Mesothelial cell of epicardium (in vitro differentiated cells): ENCODE measurements around the gene FAF2. TPM values are rescaled to one million over a fixed set of nuclear protein-coding genes. Genes with fewer than 3 reads are reported as not detected.

Source experiments
- DNase-seq, 2 experiments: peaks; one replicate each; pipeline ENCODE4 v3.0.0; 2021; ENCODE audit warnings: low spot score in 2 of 2; ENCODE audit not compliant: unreplicated experiment in 2 of 2
- H3K27ac Mint-ChIP-seq: 2 replicates; pipeline ENCODE4 v1.8.0; 2021; ENCODE audit warnings: mixed read lengths
- H3K27me3 Mint-ChIP-seq: 2 replicates; pipeline ENCODE4 v1.8.0; 2021; ENCODE audit warnings: low read depth, mixed read lengths
- H3K36me3 Mint-ChIP-seq: 2 replicates; pipeline ENCODE4 v1.8.0; 2021; ENCODE audit warnings: mixed read lengths
- H3K4me1 Mint-ChIP-seq: 2 replicates; pipeline ENCODE4 v1.8.0; 2021; ENCODE audit warnings: mixed read lengths
- H3K4me3 Mint-ChIP-seq: 2 replicates; pipeline ENCODE4 v1.8.0; 2021; ENCODE audit warnings: mild to moderate bottlenecking, moderate library complexity, mixed read lengths
- H3K9me3 Mint-ChIP-seq: 2 replicates; pipeline ENCODE4 v1.8.0; 2021; ENCODE audit warnings: mixed read lengths
- CTCF ChIP-seq: fragments of 200-600 bp; sonication (generic); IDR thresholded peaks from one replicate; pipeline ENCODE4 v1.5.0; 2021; ENCODE audit warnings: antibody characterized with exemption; ENCODE audit not compliant: unreplicated experiment
- total RNA-seq: library from RNA; stranded (reverse); gene quantifications from 3 replicates; pipeline ENCODE4 v1.2.1, GENCODE V29; 2021

FAF2 gene
- total RNA-seq, 1 donor from 2014 or later: 52.7 TPM

DNA sequence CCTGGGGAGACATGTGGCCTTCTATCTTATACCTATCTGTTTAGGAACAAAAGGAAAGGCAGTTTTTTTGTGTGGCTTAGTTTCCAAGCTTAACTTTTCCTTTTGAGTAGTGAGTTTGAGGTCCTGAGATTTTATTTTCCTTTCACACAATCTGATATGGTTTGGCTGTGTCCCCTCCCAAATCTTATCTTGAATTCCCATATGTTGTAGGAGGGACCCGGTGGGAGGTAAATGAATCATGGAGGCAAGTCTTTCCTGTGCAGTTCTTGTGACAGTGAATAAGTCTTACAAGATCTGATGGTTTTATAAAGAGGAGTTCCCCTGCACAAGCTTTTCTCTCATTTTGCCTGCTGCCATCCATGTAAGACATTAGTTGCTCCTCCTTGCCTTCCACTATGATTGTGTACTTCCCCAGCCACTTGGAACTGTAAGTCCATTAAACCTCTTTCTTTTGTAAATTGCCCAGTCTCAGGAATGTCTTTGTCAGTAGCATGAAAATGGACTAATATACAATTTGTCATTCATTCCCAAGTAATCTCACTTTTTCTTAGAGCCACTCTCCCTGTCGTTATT is 27.1 kb upstream of the FAF2 start:
- Mint-ChIP-seq H3K4me3 (no peak overlapping the region), H3K27me3 (no peaks in the 10 kb centered on the region), H3K4me1 (peaks cover 12% of the 10 kb centered on the region), H3K27ac (no peak overlapping the region), H3K9me3 (peaks cover 22% of the 10 kb centered on the region), H3K36me3 (no peaks in the 10 kb centered on the region)
- no peak for DNase-seq
- no peak for TF ChIP-seq CTCF

- no peak overlapping the region for H3K27ac Mint-ChIP-seq
- no peak for DNase-seq
- no peaks in the 10 kb centered on the region for H3K27me3 Mint-ChIP-seq
- H3K9me3 Mint-ChIP-seq: peaks cover 25% of the 10 kb centered on the region
- H3K4me1 Mint-ChIP-seq: no peaks in the 10 kb centered on the region
- H3K36me3 Mint-ChIP-seq: no peaks in the 10 kb centered on the region
- TF ChIP-seq CTCF: no peak
- no peak overlapping the region for H3K4me3 Mint-ChIP-seq
Measured at GRCh38 chr5:176424181-176424580, 24.0 kb upstream of the FAF2 start.

DNA sequence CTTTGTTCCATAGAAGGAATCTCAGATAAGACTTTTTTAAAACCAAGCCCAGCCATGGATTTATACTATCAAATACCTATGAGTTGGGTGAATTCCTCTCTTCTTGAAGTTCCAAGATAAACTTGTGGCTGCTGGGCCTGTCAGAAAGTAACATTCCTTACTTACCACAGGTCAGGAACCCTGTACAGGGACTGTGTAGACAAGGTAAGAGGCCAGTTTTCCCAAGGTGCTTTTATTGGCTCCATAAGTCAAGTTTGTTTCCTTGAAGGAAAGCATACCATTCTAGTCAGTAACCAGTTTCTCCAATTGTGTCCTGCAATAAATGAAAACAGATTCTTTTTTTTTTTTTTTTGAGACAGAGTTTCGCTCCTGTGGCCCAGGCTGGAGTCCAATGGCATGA is 23.0 kb upstream of the FAF2 start:
- H3K36me3 Mint-ChIP-seq: no peaks in the 10 kb centered on the region
- no peaks in the 10 kb centered on the region for H3K27me3 Mint-ChIP-seq
- H3K27ac Mint-ChIP-seq: no peak overlapping the region
- no peaks in the 10 kb centered on the region for H3K4me1 Mint-ChIP-seq
- H3K4me3 Mint-ChIP-seq: no peak overlapping the region
- TF ChIP-seq CTCF: no peak
- no peak for DNase-seq
- peaks cover 25% of the 10 kb centered on the region for H3K9me3 Mint-ChIP-seq

DNA sequence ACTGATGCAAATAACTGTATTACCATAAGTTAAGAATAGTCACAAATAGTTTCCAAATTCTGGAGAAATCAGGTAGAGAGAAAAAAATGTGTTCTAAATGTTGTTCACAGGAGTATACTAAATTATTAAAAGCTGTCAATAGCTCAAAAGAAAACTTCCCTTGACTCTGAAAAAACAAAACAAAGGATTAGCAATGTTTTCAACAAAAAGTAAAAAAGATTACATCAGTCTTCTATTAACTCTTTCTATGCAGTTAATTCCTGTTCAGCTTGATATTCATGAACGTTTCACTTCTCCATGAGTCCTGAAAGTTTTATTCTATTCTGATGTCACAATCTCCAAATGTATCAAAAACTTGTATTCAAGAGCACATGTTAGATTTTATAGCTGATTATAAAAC is 22.4 kb upstream of the FAF2 start:
- TF ChIP-seq CTCF: no peak

DNA sequence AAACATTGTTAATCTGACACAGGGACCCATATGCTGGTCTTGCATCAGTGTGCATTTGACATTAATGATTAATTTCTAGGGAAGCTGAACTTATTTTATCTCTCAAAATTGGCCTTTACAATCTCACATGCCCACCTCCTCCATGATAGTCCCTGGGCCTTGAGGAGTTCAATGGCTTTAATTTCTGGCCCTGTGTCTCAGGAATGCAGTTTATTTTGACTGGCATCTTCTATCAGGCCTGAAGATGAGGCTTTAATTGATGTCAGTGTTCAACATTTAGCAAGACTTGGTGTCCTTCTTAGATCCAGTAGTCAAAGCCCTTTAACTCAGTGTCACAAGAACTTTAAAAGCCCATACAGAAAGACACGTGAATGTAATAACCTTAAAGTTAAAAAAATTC is 21.3 kb upstream of the FAF2 start:
- Mint-ChIP-seq H3K27me3 (peaks cover 4% of the 10 kb centered on the region), H3K9me3 (peaks cover 9% of the 10 kb centered on the region), H3K27ac (no peak overlapping the region), H3K36me3 (no peaks in the 10 kb centered on the region), H3K4me1 (no peaks in the 10 kb centered on the region), H3K4me3 (no peak overlapping the region)
- no peak for DNase-seq
- TF ChIP-seq CTCF: no peak

More for the DNA sequence above, 22.4 kb upstream of the FAF2 start:
- peaks cover 2% of the 10 kb centered on the region for H3K27me3 Mint-ChIP-seq
- H3K27ac Mint-ChIP-seq: no peak overlapping the region
- no peak overlapping the region for H3K4me3 Mint-ChIP-seq
- no peaks in the 10 kb centered on the region for H3K4me1 Mint-ChIP-seq
- H3K36me3 Mint-ChIP-seq: no peaks in the 10 kb centered on the region
- DNase-seq: no peak
- peaks cover 18% of the 10 kb centered on the region for H3K9me3 Mint-ChIP-seq

- no peak for TF ChIP-seq CTCF
- Mint-ChIP-seq H3K4me3 (no peak overlapping the region), H3K9me3 (peaks cover 9% of the 10 kb centered on the region), H3K36me3 (no peaks in the 10 kb centered on the region), H3K4me1 (no peaks in the 10 kb centered on the region), H3K27me3 (peaks cover 9% of the 10 kb centered on the region), H3K27ac (no peak overlapping the region)
- DNase-seq: no peak
Measured at GRCh38 chr5:176427971-176428370, 20.2 kb upstream of the FAF2 start.
